ENCODE measurements around the gene FAM234B.

FAM234B gene
- 7.1 to 14.8 (median 8.9) reads per million in 3 experiments for total RNA-seq

- peak; percentile 46 for DNase-seq
Measured at GRCh38 chr12:13044002-13044905, at the start of gene FAM234B. Gene FAM234B (plus strand): TSS chr12:13044381. CDS start chr12:13044404, 23 bp downstream.

GRCh38 chr12:12995088-12995487 lies 49.1 kb upstream of the FAM234B start:
- no peak for DNase-seq

GRCh38 chr12:12996209-12996608 lies 48.0 kb upstream of the FAM234B start:
- DNase-seq = no peak

- no peak for DNase-seq
Measured at GRCh38 chr12:12997156-12997555, 47.0 kb upstream of the FAM234B start.

- no peak for DNase-seq
Measured at GRCh38 chr12:12997734-12998133, 46.4 kb upstream of the FAM234B start.

- no peak for DNase-seq
Measured at GRCh38 chr12:12998248-12998647, 45.9 kb upstream of the FAM234B start.

GRCh38 chr12:12999271-12999958 lies 44.8 kb upstream of the FAM234B start:
- DNase-seq = no peak

- peak; percentile 91 for DNase-seq
Measured at GRCh38 chr12:12999959-13000615, 44.1 kb upstream of the FAM234B start, which contains the start of gene HEBP1. Gene HEBP1 (minus strand): TSS chr12:13000265. CDS start chr12:13000114, 151 bp downstream.

GRCh38 chr12:13000616-13000924 lies 43.6 kb upstream of the FAM234B start:
- no peak for DNase-seq

- DNase-seq = peak; percentile 45
Measured at GRCh38 chr12:13000925-13001774, 43.0 kb upstream of the FAM234B start.

- no peak for DNase-seq
Measured at GRCh38 chr12:13001775-13002040, 42.5 kb upstream of the FAM234B start.

- DNase-seq = no peak
Measured at GRCh38 chr12:13002301-13003097, 41.7 kb upstream of the FAM234B start.

GRCh38 chr12:13004361-13004760 lies 39.8 kb upstream of the FAM234B start:
- DNase-seq = no peak

GRCh38 chr12:13004986-13005385 lies 39.2 kb upstream of the FAM234B start:
- no peak for DNase-seq

GRCh38 chr12:13005649-13006048 lies 38.5 kb upstream of the FAM234B start:
- no peak for DNase-seq

- DNase-seq = no peak
Measured at GRCh38 chr12:13007496-13008233, 36.5 kb upstream of the FAM234B start.

GRCh38 chr12:13008741-13009380 lies 35.3 kb upstream of the FAM234B start:
- DNase-seq = no peak

GRCh38 chr12:13011098-13011497 lies 33.1 kb upstream of the FAM234B start:
- no peak for DNase-seq

GRCh38 chr12:13022851-13023271 lies 21.3 kb upstream of the FAM234B start:
- no peak for DNase-seq

- DNase-seq = no peak
Measured at GRCh38 chr12:13023811-13024530, 20.2 kb upstream of the FAM234B start.
